GM19372 (cell line): ENCODE measurements around the gene CLPTM1L.

Source experiments
- ATAC-seq: cut with Tn5 transposase; IDR thresholded peaks from one replicate; pipeline ENCODE4 v1.9.1; 2021; ENCODE audit warnings: mild to moderate bottlenecking, low read depth, moderate library complexity; ENCODE audit not compliant: unreplicated experiment

CLPTM1L gene

GRCh38 chr5:1317921-1318565 is 26.9 kb downstream of the CLPTM1L start:
- no peak for ATAC-seq

DNA sequence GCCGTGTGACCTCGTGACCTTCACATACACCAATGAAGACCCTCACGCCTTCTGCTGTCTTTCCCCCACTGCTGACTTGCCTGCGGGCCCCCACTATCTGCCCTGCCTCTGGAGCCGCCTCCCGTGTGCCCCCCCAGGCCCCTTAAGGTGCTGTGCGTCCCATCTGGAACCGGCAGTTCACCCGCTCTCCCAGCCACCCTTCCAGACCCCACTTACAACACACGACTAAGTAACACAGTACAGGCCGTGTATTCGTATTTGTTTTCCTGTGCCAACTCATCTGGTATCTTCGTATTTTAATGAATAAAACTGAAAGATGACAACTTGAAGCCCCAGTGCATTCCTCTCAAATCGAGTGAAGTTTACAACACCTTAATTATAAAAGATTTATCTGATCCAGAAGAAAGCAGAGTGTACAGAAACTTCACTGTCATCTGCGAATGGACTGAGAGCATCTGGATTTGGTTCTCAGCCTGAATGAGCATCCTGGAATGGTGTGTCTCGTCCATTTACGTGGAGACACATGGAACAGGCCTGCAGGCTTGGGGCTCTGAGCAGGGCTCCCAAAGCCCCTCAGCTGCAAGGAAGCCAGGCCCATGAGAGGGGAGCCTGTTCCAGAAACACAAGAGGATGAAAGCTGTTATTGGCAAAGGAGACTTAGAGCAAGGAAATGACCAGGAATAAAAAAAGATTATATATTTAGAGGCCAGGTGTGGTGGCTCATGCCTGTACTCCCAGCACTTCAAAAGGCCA is 28.1 kb downstream of the CLPTM1L start:
- ATAC-seq = no peak

- peak; percentile 47 for ATAC-seq
Measured at GRCh38 chr5:1315709-1316587, 29.0 kb downstream of the CLPTM1L start.

- no peak for ATAC-seq
Measured at GRCh38 chr5:1315018-1315708, 29.7 kb downstream of the CLPTM1L start.

DNA sequence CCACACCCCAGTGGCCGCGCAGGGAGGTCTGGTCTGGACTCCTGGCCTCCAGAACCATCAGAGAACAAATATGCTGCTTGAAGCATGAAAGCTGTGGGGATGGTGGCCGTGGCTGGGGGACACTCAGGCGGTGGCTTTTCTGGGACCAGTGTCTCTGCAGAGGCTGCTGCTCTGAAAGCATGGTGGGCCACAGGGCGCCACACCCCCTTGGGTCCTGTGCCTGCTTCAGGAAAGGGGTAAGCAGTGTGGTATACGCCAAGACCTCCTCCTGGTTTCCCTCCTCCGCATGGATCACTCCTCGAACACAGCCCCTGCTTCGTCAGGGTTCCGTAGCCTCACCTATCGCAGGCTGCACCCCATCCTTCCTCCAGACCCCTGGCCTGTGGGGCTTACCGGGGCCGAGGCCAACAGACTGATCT is 30.3 kb downstream of the CLPTM1L start:
- ATAC-seq = no peak

DNA sequence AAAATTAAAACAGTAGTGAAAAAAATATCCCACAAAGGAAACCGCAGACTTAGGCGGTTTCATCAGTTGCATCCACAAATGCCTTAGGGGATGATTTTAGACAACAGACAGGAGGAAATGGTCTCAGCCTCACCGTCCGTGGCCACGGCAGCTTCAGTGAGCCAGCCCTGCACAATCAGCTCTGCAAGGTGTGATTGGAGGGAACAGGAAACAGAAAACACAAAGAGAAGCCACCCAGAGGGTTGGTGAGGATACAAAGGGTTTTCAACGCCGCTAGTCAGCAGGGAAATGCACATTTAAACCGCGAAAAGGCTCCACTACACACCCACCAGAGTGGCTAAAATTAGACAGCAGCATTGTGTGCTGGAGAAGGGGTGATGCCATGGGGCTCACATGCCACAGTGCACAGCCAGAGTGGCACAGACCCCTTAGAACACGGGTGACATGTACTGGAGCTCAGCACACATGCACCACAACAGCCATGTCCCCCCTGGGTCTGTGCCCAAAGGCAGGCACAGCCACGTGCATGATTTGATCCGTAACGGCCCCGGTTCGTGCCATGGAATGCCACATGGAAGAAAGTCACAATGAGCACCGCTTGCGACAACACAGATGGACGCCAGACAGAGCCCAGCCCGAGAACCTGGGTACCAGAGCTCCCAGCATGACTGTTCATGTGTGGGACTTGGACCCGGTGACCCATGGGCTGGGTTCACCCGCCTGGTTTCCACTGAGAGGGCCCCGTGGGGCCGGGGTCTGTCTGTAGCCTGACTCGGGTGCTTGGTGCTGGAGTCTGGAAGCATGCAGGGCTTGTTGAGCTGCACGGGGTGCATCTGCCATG is 31.7 kb downstream of the CLPTM1L start:
- ATAC-seq = peak; percentile 62

- ATAC-seq = no peak
Measured at GRCh38 chr5:1312206-1312605, 32.7 kb downstream of the CLPTM1L start.

DNA sequence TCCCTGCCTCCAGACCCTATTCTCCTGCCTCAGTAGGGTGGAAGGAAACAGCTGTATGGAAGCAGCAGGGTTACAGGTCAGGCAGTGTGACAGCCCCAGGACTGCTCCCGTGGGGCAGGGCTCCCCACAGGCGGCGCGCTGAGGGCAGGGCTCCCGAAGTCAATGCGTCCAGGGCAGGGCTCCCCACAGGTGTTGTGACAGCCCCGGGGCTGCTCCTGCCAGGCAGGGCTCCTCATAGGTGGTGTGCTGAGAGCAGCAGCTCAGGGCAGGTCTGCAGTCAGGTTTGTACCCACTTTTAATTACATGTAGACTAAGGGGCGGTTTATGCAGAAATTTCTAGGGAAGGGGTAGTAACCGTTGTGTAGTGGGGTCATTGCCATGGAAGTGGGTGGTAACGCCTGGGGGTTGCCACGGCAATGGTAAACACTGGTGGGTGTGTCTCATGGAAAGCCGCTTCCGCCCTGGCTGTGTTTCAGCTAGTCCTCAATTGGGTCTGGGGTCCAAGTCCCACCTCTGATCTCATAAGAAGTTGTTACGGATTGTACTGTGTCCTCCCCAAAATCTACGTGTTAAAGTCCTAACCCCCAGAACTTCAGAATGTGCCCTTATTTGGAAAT is 33.4 kb downstream of the CLPTM1L start:
- ATAC-seq = no peak

GRCh38 chr5:1310118-1310517 is 34.8 kb downstream of the CLPTM1L start:
- ATAC-seq = no peak

DNA sequence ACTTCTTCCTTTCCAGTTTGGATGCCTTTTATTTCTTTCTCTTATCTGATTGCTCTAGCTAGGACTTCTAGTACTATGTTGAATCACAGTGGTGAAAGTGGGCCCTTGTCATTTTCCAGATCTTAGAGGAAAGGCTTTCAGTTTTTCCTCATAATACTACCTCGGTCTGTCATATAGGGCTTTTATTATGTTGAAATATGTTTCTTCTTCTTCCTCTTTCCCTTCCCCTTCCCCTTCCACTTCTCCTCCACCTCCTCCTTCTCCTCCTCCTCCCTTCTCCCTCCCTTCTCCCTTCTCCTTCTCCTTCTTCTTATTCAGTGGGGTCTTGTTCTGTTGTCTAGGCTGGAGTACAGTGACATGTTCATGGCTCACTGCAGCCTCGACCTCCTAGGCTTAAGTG is 40.9 kb downstream of the CLPTM1L start:
- no peak for ATAC-seq

DNA sequence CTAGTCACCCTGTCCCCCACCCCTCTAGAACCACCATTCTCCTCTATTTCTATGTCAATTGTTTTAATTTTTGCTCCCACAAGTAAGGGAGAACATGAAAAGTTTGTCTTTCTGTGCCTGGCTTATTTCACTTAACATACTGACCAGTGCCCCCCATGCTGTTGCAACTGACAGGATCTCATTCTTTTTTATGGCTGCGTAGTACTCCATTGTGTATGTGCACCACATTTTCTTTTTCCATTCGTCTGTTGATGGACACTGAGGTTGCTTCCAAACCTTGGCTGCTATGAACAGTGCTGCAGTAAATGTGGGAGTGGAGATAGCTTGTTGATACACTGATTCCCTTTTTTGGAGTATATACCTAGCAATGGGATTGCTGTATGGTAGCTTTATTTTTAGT is 42.6 kb downstream of the CLPTM1L start:
- ATAC-seq = no peak

DNA sequence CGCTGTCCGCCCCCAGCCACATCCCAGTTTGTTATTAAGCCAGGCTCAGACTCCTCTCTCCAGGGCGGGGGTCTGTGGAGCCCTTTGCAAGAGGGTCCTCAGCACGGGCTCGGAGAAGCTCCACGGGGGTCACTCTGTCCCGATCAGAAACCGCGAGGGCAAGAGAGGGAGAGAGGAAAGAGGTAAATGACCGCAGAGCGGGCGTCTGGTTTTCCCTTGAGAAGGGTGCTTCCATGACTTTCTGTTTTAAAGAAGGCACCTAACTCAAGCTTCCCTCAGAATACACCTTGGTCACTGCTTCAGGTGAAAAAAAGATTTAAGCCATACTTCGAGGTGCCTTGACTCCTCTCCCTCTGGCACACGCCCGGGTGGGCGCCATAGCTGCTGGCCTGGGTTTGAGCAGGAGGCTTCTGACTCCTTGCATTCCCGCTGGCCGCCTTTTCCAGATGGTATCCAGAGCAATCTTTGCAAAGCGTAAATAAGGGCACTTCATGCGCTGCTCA is 44.3 kb downstream of the CLPTM1L start:
- ATAC-seq = no peak

DNA sequence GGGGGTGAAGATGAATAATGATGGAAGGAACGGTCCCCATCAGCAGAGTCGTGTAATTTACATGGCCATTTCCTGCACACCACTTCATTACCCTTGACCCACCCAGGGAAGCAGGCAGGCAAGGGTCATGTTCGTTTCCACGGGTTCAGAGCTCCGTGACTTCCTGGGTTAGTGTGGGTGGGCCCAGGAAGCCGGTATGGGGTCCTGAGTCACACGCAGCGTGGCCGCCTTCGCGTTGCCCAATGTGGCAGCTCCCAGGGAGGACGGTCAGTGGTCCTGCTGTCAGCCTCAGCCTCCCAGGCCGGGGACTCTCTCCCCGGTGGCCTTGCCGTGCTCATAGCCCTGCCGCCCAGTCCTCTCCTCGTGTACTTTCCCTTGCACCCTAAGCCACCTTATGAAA is 44.9 kb downstream of the CLPTM1L start:
- ATAC-seq = no peak

GRCh38 chr5:1299511-1299850 is 45.4 kb downstream of the CLPTM1L start:
- no peak for ATAC-seq

GRCh38 chr5:1298723-1299510 is 46.0 kb downstream of the CLPTM1L start:
- ATAC-seq = no peak

- no peak for ATAC-seq
Measured at GRCh38 chr5:1298067-1298551, 46.8 kb downstream of the CLPTM1L start.

GRCh38 chr5:1297243-1297642 is 47.7 kb downstream of the CLPTM1L start:
- ATAC-seq = no peak

DNA sequence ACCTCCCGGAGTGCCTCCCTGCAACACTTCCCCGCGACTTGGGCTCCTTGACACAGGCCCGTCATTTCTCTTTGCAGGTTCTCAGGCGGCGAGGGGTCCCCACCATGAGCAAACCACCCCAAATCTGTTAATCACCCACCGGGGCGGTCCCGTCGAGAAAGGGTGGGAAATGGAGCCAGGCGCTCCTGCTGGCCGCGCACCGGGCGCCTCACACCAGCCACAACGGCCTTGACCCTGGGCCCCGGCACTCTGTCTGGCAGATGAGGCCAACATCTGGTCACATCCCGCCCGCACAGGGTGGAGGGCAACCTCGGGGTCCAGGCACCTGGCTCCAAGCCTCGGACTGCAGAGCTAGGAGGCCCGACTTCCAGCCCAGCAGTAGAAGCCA is 49.3 kb downstream of the CLPTM1L start:
- no peak for ATAC-seq
